GM12892 (cell line): ENCODE results near the gene TRMT5.

Experiments
- POLR2A ChIP-seq: IDR thresholded peaks from 2 replicates; pipeline ENCODE4 v1.6.1; 2011; ENCODE audit warnings: low read depth, low read length, control low read depth
- POLR2AphosphoS5 ChIP-seq: IDR thresholded peaks from 2 replicates; pipeline ENCODE4 v1.6.1; 2011; ENCODE audit warnings: low read depth, low read length, control low read depth

DNA sequence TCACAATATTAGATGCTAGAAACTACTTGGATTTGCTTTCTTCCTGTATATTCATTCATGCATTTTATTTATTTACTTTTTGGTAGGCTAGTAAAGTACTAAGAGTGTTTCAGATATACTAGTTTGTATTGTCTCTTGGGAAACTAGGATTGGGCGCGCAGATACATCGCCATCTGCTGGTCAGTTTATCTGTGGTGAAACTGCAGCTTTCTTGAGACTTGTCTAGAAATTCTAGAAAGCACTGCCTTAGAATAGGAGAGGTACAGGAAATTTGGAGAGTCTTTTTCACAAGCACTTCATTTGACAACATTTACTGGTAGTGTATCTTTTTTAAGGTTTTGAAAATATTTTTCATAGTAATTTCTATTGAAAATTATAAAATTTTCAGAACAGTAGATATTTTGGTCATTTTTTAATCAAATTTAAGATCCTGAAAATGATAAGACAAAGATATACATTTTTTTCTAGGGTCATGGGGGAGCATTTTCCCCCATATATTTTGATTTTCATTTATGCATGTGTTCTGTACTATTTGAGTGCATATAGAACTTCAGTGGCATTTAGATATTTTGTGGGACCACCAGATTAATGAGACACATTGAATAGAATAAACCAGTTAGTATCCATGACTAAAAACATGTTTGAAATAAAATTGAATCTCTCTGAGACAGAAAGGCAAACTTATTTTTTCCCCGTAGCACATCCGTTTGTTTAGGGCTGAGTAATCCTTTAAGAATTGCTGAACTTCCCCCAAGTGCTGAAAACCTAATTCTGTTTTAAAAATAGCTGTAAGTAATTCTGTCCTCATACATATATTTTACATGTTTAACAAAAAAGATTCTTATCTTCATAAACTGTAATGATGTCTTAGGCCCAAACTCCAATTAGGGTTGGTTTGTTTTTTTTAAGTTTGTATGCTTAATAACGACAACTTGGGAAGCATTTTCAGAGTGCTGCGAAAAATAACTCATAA is 44.7 kb upstream of the TRMT5 start:
- TF ChIP-seq POLR2AphosphoS5 (no peak), POLR2A (no peak)
